NT2/D1 (cell line): Measurements from ENCODE around the gene COIL.
A peak's percentile ranks its signal among the peaks of the same experiment; 100 is the strongest.
"Not testable (repeated sequence)": the region's sequence is repeated elsewhere in the genome, so short reads cannot be mapped to it uniquely, and the experiment has no call there.

Experiments
- DNase-seq: peaks from one replicate; pipeline ENCODE4 v3.0.0-alpha.2; 2011; ENCODE audit warnings: low read depth, low spot score
- H3K27me3 ChIP-seq: 2 replicates; pipeline ENCODE4 v1.6.0; 2011; ENCODE audit warnings: mild to moderate bottlenecking; ENCODE audit not compliant: insufficient read length, insufficient read depth
- H3K36me3 ChIP-seq: 2 replicates; pipeline ENCODE4 v1.6.1; 2011; ENCODE audit warnings: mild to moderate bottlenecking, low read length, mixed read lengths; ENCODE audit not compliant: insufficient read depth, insufficient read length
- H3K4me1 ChIP-seq: 2 replicates; pipeline ENCODE4 v1.5.1; 2011; ENCODE audit not compliant: insufficient read depth, insufficient read length
- H3K4me3 ChIP-seq: 2 replicates; pipeline ENCODE4 v1.5.1; 2011; ENCODE audit warnings: low read depth; ENCODE audit not compliant: insufficient read length
- H3K9ac ChIP-seq: 2 replicates; pipeline ENCODE4 v1.6.0; 2011; ENCODE audit warnings: low read depth; ENCODE audit not compliant: insufficient read length
- H3K9me3 ChIP-seq: 2 replicates; pipeline ENCODE4 v1.5.1; 2011; ENCODE audit warnings: mild to moderate bottlenecking, low read length; ENCODE audit not compliant: insufficient read depth
- SUZ12 ChIP-seq: IDR thresholded peaks from 2 replicates; pipeline ENCODE4 v1.6.1; 2011; ENCODE audit not compliant: insufficient read length, insufficient read depth; ENCODE audit errors: extremely low read depth
- YY1 ChIP-seq: IDR thresholded peaks from 2 replicates; pipeline ENCODE4 v1.6.1; 2011; ENCODE audit not compliant: insufficient read length, insufficient read depth
- ZNF274 ChIP-seq: IDR thresholded peaks from 2 replicates; pipeline ENCODE4 v1.6.1; 2011; ENCODE audit warnings: mild to moderate bottlenecking, low read depth, low read length

Gene COIL

GRCh38 chr17:56943505-56944125 is 17.2 kb downstream of the COIL start:
- H3K9ac ChIP-seq: no peak overlapping the region
- peaks cover 74% of the 10 kb centered on the region for H3K36me3 ChIP-seq
- H3K27me3 ChIP-seq: no peaks in the 10 kb centered on the region
- no peak for TF ChIP-seq ZNF274
- TF ChIP-seq SUZ12: no peak
- TF ChIP-seq YY1: no peak
- no peak overlapping the region for H3K4me3 ChIP-seq
- DNase-seq: no peak
- no peaks in the 10 kb centered on the region for H3K4me1 ChIP-seq
- H3K9me3 ChIP-seq: no peaks in the 10 kb centered on the region

- peak; percentile 33 for DNase-seq
Measured at GRCh38 chr17:56939869-56940484, 20.9 kb downstream of the COIL start.

GRCh38 chr17:56938206-56938605 is 22.6 kb downstream of the COIL start:
- H3K9ac ChIP-seq, H3K9me3 ChIP-seq, H3K4me1 ChIP-seq, H3K4me3 ChIP-seq, DNase-seq, H3K27me3 ChIP-seq: not testable (repeated sequence)
- peaks cover 73% of the 10 kb centered on the region for H3K36me3 ChIP-seq

More at GRCh38 chr17:56939869-56940484, 20.9 kb downstream of the COIL start:
- no peak for TF ChIP-seq YY1
- no peak for TF ChIP-seq SUZ12
- no peak for TF ChIP-seq ZNF274
- Histone ChIP-seq H3K27me3 (no peaks in the 10 kb centered on the region), H3K4me1 (no peaks in the 10 kb centered on the region), H3K4me3 (no peak overlapping the region), H3K9me3 (no peaks in the 10 kb centered on the region), H3K36me3 (peaks cover 78% of the 10 kb centered on the region), H3K9ac (no peak overlapping the region)

GRCh38 chr17:56937687-56938086 is 23.2 kb downstream of the COIL start:
- Histone ChIP-seq H3K4me3 (no peak overlapping the region), H3K36me3 (peaks cover 71% of the 10 kb centered on the region), H3K9ac (no peak overlapping the region), H3K4me1 (no peaks in the 10 kb centered on the region), H3K9me3 (peaks cover 6% of the 10 kb centered on the region; the same call in 1 of the 2 replicates), H3K27me3 (no peaks in the 10 kb centered on the region)
- no peak for DNase-seq
- TF ChIP-seq YY1 (no peak), ZNF274 (no peak), SUZ12 (no peak)

- H3K27me3 ChIP-seq: no peaks in the 10 kb centered on the region
- peaks cover 63% of the 10 kb centered on the region for H3K36me3 ChIP-seq
- no peak overlapping the region for H3K9ac ChIP-seq
- no peak overlapping the region for H3K4me3 ChIP-seq
- peaks cover 14% of the 10 kb centered on the region for H3K9me3 ChIP-seq
- TF ChIP-seq ZNF274 (no peak), YY1 (no peak), SUZ12 (no peak)
- DNase-seq: no peak
- no peaks in the 10 kb centered on the region for H3K4me1 ChIP-seq
Measured at GRCh38 chr17:56936697-56937322, 24.0 kb downstream of the COIL start.

- peaks cover 27% of the 10 kb centered on the region for H3K9me3 ChIP-seq
- TF ChIP-seq YY1 (no peak), ZNF274 (no peak), SUZ12 (no peak)
- H3K36me3 ChIP-seq: peaks cover 52% of the 10 kb centered on the region
- DNase-seq: no peak
- H3K9ac ChIP-seq: no peak overlapping the region
- no peaks in the 10 kb centered on the region for H3K4me1 ChIP-seq
- H3K4me3 ChIP-seq: no peak overlapping the region
- H3K27me3 ChIP-seq: no peaks in the 10 kb centered on the region
Measured at GRCh38 chr17:56935461-56935860, 25.4 kb downstream of the COIL start.

GRCh38 chr17:56934280-56934679 is 26.6 kb downstream of the COIL start:
- no peaks in the 10 kb centered on the region for H3K27me3 ChIP-seq
- DNase-seq: no peak
- peaks cover 47% of the 10 kb centered on the region for H3K36me3 ChIP-seq
- no peaks in the 10 kb centered on the region for H3K4me1 ChIP-seq
- peaks cover 39% of the 10 kb centered on the region for H3K9me3 ChIP-seq
- no peak overlapping the region for H3K9ac ChIP-seq
- no peak overlapping the region for H3K4me3 ChIP-seq
- TF ChIP-seq SUZ12: no peak
- no peak for TF ChIP-seq YY1
- TF ChIP-seq ZNF274: no peak
